Measurements from ENCODE around the gene WIPF3.

DNA sequence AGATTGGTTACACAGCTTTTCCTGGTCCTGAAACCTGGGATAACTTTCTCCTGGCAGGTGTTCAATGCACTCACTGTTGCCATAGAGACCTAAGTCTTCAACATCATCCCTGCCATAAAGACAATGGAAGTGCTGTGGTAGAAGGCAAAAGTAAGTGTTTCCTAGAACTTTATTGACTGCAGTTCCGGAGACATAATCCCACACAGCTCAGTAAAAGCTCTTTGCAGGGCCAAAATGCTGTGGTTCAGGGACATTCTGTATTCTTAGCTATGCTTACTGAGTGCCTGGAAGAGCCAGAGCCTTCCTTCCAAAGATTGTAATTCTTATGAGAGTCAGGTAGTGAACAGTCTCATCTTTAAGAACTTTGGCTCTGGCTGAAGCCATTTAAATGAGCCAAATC, 5.3 kb downstream of the WIPF3 start:
- TF ChIP-seq EP300 (IDR thresholded peaks at IDR 0.05) (no peak), POLR2A (IDR thresholded peaks at IDR 0.05) (no peak), POLR2AphosphoS5 (IDR thresholded peaks at IDR 0.05) (no peak)
- TF ChIP-seq, protein P1, sequence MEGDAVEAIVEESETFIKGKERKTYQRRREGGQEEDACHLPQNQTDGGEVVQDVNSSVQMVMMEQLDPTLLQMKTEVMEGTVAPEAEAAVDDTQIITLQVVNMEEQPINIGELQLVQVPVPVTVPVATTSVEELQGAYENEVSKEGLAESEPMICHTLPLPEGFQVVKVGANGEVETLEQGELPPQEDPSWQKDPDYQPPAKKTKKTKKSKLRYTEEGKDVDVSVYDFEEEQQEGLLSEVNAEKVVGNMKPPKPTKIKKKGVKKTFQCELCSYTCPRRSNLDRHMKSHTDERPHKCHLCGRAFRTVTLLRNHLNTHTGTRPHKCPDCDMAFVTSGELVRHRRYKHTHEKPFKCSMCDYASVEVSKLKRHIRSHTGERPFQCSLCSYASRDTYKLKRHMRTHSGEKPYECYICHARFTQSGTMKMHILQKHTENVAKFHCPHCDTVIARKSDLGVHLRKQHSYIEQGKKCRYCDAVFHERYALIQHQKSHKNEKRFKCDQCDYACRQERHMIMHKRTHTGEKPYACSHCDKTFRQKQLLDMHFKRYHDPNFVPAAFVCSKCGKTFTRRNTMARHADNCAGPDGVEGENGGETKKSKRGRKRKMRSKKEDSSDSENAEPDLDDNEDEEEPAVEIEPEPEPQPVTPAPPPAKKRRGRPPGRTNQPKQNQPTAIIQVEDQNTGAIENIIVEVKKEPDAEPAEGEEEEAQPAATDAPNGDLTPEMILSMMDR (IDR thresholded peaks at IDR 0.05), result no peak

Data from gastroesophageal sphincter (tissue), 3 donors.